Activated naive CD8-positive, alpha-beta T cell (primary cell): ENCODE data around the gene NTNG1.

Experiments used
- H3K27ac Mint-ChIP-seq: one replicate; pipeline ENCODE4 v1.8.0; 2021; ENCODE audit warnings: mixed read lengths
- H3K27me3 Mint-ChIP-seq: one replicate; pipeline ENCODE4 v1.8.0; 2021; ENCODE audit warnings: mixed read lengths
- H3K36me3 Mint-ChIP-seq: one replicate; pipeline ENCODE4 v1.8.0; 2021; ENCODE audit warnings: mixed read lengths
- H3K4me1 Mint-ChIP-seq: one replicate; pipeline ENCODE4 v1.8.0; 2021; ENCODE audit warnings: low read depth, mixed read lengths
- H3K4me3 Mint-ChIP-seq: one replicate; pipeline ENCODE4 v1.8.0; 2021; ENCODE audit warnings: mild to moderate bottlenecking, mixed read lengths
- H3K9me3 Mint-ChIP-seq: one replicate; pipeline ENCODE4 v1.8.0; 2021; ENCODE audit warnings: low read depth, mixed read lengths

The NTNG1 gene

DNA sequence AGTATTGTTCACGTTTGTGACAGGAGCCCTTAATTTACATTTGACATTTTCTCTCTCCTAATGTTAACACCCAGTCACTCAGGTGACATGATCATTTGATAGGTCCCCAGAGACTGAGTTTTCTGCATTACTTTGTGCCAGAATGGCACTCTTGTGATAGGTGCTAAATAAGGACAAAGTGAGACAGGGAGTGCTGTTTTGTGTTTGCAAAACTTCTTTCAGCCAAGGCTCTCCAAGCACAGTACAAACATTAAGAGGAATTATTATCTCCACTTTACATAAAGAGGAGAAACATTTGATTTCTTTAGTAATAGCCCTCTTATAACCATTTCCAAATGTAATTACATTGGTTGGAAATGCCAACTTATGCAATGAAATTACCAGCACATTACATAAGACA, 355.2 kb downstream of the NTNG1 start:
- H3K36me3 Mint-ChIP-seq = no peaks in the 10 kb centered on the region
- H3K9me3 Mint-ChIP-seq = no peaks in the 10 kb centered on the region
- H3K27ac Mint-ChIP-seq = no peak overlapping the region
- H3K4me1 Mint-ChIP-seq = no peaks in the 10 kb centered on the region
- H3K4me3 Mint-ChIP-seq = no peak overlapping the region
- peaks cover 3% of the 10 kb centered on the region for H3K27me3 Mint-ChIP-seq

- Mint-ChIP-seq H3K4me3 (no peak overlapping the region), H3K27me3 (no peaks in the 10 kb centered on the region), H3K27ac (no peak overlapping the region), H3K36me3 (no peaks in the 10 kb centered on the region), H3K9me3 (no peaks in the 10 kb centered on the region), H3K4me1 (no peaks in the 10 kb centered on the region)
Measured at GRCh38 chr1:107499139-107499744, 358.4 kb downstream of the NTNG1 start.

DNA sequence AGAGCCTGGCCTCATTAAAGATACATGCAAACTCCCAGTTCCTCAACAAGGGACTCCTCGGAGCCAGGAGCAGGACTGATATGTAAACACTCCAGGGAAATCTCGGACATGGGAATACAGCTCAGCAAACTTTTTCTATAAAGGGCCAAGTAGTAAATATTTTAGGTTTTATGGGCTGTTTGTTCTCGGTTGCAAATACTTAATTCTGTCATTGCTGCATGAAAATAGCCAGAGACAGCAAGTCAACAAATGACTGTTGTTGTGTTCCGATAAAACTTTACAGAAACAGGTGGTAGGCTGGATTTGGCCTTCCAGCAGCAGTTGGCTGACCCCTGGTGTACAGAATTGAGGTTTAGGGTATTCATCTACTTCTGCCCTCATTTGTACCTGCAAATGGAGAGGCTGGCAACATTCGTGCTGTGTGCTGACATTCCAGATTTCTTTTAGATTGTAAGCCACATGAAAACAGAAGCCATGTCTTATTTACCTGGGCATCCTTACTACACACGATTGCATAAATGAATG, 360.3 kb downstream of the NTNG1 start:
- H3K9me3 Mint-ChIP-seq = no peaks in the 10 kb centered on the region
- no peak overlapping the region for H3K4me3 Mint-ChIP-seq
- H3K27ac Mint-ChIP-seq = no peak overlapping the region
- no peaks in the 10 kb centered on the region for H3K4me1 Mint-ChIP-seq
- no peaks in the 10 kb centered on the region for H3K27me3 Mint-ChIP-seq
- no peaks in the 10 kb centered on the region for H3K36me3 Mint-ChIP-seq

DNA sequence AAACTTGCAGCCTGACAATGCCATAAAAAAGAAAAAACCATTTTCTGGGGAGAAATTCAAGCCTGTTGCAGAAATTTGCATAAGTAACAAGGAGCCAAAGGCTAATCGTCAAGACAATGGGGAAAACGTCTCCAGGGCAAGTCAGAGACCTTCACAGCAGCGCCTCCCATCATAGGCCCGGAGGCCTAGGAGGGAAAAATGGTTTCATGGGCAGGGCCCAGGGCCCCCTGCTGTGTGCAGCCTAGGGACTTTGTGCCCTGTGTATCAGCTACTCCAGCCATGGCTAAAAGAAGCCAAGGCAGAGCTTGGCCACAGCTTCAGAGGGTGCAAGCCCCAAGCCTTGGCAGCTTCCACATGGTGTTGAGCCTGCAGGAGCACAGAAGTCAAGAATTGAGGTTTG, 369.5 kb downstream of the NTNG1 start:
- Mint-ChIP-seq H3K27me3 (no peaks in the 10 kb centered on the region), H3K27ac (no peak overlapping the region), H3K36me3 (no peaks in the 10 kb centered on the region), H3K4me1 (no peaks in the 10 kb centered on the region), H3K4me3 (no peak overlapping the region), H3K9me3 (peaks cover 6% of the 10 kb centered on the region)

DNA sequence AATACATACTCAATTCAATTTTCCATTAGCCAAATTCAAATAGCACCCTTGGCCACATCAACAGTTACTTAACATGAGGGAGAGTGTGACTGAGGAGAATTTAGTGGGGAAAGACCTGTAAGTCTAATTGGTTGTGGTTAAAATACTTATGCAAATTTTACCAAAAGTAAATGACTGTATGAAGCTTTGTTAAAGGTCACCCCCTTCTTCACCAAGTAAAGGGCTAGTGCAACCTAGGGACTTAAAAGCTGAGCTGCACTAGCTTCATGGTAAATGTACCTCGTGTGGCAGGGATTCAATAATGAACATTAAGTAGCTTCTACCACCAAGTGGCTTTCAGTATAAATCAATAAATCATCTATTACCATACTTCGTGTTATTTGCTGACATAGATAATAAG, 372.0 kb downstream of the NTNG1 start:
- no peaks in the 10 kb centered on the region for H3K27me3 Mint-ChIP-seq
- no peaks in the 10 kb centered on the region for H3K36me3 Mint-ChIP-seq
- H3K27ac Mint-ChIP-seq = no peak overlapping the region

GRCh38 chr1:107514841-107515240, 374.0 kb downstream of the NTNG1 start:
- Mint-ChIP-seq H3K4me1 (no peaks in the 10 kb centered on the region), H3K27ac (no peak overlapping the region), H3K9me3 (peaks cover 3% of the 10 kb centered on the region), H3K4me3 (no peak overlapping the region), H3K27me3 (no peaks in the 10 kb centered on the region), H3K36me3 (no peaks in the 10 kb centered on the region)

More for the DNA sequence above, 372.0 kb downstream of the NTNG1 start:
- Mint-ChIP-seq H3K9me3 (peaks cover 6% of the 10 kb centered on the region), H3K4me1 (no peaks in the 10 kb centered on the region), H3K4me3 (no peak overlapping the region)

DNA sequence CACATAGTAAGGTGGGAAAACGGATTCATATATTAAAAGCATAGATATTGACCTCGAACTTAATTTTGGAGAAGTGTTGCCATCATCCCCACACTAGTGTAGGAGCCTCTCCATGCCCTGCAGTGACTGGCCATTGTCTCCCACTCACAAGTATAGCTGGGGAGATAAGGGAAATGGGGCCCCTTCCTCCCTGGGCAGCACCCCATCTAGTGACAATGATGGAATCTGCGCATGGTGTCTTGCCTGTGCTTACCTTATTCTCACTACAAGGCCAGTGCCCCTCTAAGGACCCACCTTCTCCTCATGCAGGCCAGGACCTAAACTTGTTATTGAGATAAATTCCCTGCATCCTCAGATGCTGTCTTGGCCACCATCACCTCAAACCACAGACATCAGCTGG, 374.9 kb downstream of the NTNG1 start:
- H3K4me3 Mint-ChIP-seq = no peak overlapping the region
- no peaks in the 10 kb centered on the region for H3K9me3 Mint-ChIP-seq
- H3K36me3 Mint-ChIP-seq = no peaks in the 10 kb centered on the region
- H3K27me3 Mint-ChIP-seq = no peaks in the 10 kb centered on the region
- H3K4me1 Mint-ChIP-seq = no peaks in the 10 kb centered on the region
- no peak overlapping the region for H3K27ac Mint-ChIP-seq

DNA sequence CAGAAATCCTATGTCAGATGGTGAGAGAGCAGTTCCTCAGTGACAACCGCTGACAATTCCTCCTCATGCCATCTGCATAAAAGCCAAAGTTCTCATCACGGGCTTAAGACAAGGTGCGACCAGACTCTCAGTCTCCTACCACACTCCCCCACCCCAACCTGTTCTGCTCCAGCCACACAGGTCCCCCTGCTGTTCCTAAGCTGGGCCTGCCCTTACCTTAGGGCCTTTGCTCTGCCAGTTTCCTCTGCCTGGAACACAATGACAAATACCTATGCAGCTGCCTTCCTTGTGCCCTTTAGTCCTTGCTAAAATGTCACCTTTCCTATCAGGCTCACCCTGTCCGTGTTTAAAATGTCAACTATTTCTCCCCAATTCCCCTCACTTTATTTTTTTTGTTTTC, 382.2 kb downstream of the NTNG1 start:
- no peaks in the 10 kb centered on the region for H3K36me3 Mint-ChIP-seq
- H3K9me3 Mint-ChIP-seq = no peaks in the 10 kb centered on the region
- no peaks in the 10 kb centered on the region for H3K27me3 Mint-ChIP-seq
- no peak overlapping the region for H3K4me3 Mint-ChIP-seq
- H3K4me1 Mint-ChIP-seq = no peaks in the 10 kb centered on the region
- H3K27ac Mint-ChIP-seq = no peak overlapping the region

DNA sequence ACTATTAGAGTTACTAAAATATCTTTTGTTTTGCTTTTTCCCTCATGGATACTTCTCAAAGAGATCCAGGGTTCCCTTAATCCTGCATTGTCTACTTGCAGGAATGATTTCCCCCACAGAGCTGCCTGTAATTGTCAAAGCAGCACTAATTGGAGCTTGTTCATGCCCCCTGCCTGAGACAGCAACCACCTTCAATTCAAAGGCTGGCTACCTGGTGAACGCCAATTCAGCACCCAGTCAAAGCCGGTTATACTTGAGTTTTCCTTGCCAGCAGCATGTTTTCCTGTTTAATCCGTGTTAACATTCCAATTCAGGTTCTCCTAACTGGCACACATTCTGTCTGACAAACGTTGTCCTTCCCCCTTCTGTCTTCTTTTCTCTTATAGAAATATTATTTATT, 382.9 kb downstream of the NTNG1 start:
- Mint-ChIP-seq H3K27ac (no peak overlapping the region), H3K27me3 (no peaks in the 10 kb centered on the region), H3K9me3 (no peaks in the 10 kb centered on the region), H3K4me1 (no peaks in the 10 kb centered on the region), H3K36me3 (no peaks in the 10 kb centered on the region), H3K4me3 (no peak overlapping the region)

DNA sequence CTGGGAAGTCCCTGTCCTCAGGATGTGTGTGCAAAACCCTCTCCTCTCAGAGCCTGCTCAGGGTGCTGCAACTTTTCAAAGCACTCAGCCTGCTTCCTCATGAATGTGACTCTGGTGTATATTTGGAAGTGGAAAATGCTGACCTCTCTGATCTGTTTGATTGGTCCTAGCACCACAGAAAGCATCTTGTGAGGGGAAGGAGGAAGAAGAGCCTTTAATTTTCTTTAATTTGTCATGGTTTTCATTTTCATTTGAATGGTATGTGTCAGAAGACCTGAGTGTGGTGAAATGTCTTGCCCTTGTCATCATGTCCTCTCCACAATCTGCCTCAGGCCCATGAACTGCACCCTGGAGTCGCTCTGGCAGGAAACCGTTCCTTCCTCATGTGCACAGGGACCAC, 383.5 kb downstream of the NTNG1 start:
- no peaks in the 10 kb centered on the region for H3K36me3 Mint-ChIP-seq
- H3K4me1 Mint-ChIP-seq = no peaks in the 10 kb centered on the region
- no peak overlapping the region for H3K4me3 Mint-ChIP-seq
- no peak overlapping the region for H3K27ac Mint-ChIP-seq
- H3K27me3 Mint-ChIP-seq = no peaks in the 10 kb centered on the region
- no peaks in the 10 kb centered on the region for H3K9me3 Mint-ChIP-seq

DNA sequence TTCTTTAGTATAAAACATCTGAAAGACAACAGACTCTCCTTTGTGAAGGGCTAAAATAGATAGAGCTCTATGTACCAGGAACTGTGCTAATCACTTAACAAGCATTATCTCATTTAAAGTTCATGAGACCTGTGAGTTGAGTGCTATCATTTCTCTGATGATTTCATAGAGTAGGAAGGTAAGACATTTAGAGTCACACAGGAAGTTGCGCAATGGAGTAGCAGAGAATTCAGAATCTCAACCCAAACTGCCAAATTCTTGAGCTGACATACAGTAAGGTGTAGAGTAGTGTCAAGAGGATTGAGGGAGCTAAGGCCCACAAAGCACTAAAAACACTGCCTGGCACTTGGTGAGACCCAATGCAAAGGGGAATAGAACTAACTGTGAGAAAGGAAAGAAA, 384.3 kb downstream of the NTNG1 start:
- H3K36me3 Mint-ChIP-seq = no peaks in the 10 kb centered on the region
- H3K4me1 Mint-ChIP-seq = no peaks in the 10 kb centered on the region
- H3K27ac Mint-ChIP-seq = no peak overlapping the region
- H3K27me3 Mint-ChIP-seq = no peaks in the 10 kb centered on the region
- no peak overlapping the region for H3K4me3 Mint-ChIP-seq
- H3K9me3 Mint-ChIP-seq = no peaks in the 10 kb centered on the region

DNA sequence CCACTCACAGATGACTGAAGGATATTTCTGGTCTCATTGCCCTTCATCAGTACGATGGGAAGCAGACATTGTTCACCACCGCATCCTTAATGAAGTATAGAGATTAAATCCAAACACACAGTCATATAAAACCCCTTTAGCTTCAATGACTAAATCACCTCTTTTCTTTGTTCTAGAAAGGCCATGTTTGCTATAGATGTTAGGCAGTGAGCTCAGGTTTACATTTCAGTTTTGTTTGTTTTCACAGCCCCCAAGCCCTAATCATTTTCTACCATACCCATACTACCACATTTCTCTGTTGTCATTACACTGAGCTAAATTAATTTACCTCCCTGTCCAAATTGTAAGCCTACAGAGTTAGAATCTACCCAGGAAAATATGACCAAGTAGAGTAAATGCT, 385.1 kb downstream of the NTNG1 start:
- Mint-ChIP-seq H3K27me3 (no peaks in the 10 kb centered on the region), H3K4me3 (no peak overlapping the region), H3K9me3 (no peaks in the 10 kb centered on the region), H3K27ac (no peak overlapping the region), H3K36me3 (no peaks in the 10 kb centered on the region), H3K4me1 (no peaks in the 10 kb centered on the region)

- no peaks in the 10 kb centered on the region for H3K9me3 Mint-ChIP-seq
- H3K27me3 Mint-ChIP-seq = no peaks in the 10 kb centered on the region
- no peak overlapping the region for H3K4me3 Mint-ChIP-seq
- H3K4me1 Mint-ChIP-seq = no peaks in the 10 kb centered on the region
- H3K36me3 Mint-ChIP-seq = no peaks in the 10 kb centered on the region
- H3K27ac Mint-ChIP-seq = no peak overlapping the region
Measured at GRCh38 chr1:107526524-107527198, 385.8 kb downstream of the NTNG1 start.

- Mint-ChIP-seq H3K36me3 (no peaks in the 10 kb centered on the region), H3K4me3 (no peak overlapping the region)
Measured at GRCh38 chr1:107529511-107530149, 388.8 kb downstream of the NTNG1 start.

DNA sequence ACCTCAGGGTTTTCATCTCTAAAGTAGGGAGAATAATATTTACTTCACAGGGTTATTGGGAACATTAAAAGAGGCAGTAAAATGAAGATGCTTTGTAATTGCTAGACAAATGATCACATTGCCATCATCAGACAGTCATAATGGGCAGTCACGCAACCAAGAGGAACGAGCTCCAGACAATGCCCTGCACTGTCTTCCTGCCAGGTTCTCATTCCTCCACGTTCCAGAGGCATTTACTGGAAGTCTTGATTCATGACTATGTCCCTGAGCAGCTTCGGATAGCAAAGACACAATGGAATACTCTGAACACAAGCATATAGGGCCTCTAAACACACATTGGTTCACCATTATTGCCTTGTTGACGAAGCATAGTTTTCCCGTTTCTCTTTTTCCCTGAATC, 389.7 kb downstream of the NTNG1 start:
- Mint-ChIP-seq H3K9me3 (no peaks in the 10 kb centered on the region), H3K27me3 (no peaks in the 10 kb centered on the region), H3K27ac (no peak overlapping the region)

More at GRCh38 chr1:107529511-107530149, 388.8 kb downstream of the NTNG1 start:
- no peaks in the 10 kb centered on the region for H3K4me1 Mint-ChIP-seq
- no peaks in the 10 kb centered on the region for H3K27me3 Mint-ChIP-seq
- no peak overlapping the region for H3K27ac Mint-ChIP-seq
- no peaks in the 10 kb centered on the region for H3K9me3 Mint-ChIP-seq

More for the DNA sequence above, 389.7 kb downstream of the NTNG1 start:
- Mint-ChIP-seq H3K4me1 (no peaks in the 10 kb centered on the region), H3K4me3 (no peak overlapping the region), H3K36me3 (no peaks in the 10 kb centered on the region)
